Fibroblast of lung (primary cell): Measurements from ENCODE around the gene KCNH4. TPM values are rescaled to one million over a fixed set of nuclear protein-coding genes. Genes with fewer than 3 reads are reported as not detected.

ENCODE experiments used
- DNase-seq, 2 donors: peaks; one replicate each; pipeline versions ENCODE4 v3.0.0 to v3.0.0-alpha.2; 2010; ENCODE audit warnings: low read depth in 2 of 2
- H2AFZ ChIP-seq: 2 replicates; pipeline ENCODE4 v1.5.1; 2012; ENCODE audit warnings: low read length, control low read depth, inconsistent platforms
- H3K27ac ChIP-seq: 2 replicates; pipeline ENCODE4 v1.5.1; 2011; ENCODE audit warnings: low read length, control low read depth; ENCODE audit not compliant: insufficient read depth
- H3K27me3 ChIP-seq: 2 replicates; pipeline ENCODE4 v1.5.1; 2011; ENCODE audit warnings: mild to moderate bottlenecking, low read length; ENCODE audit not compliant: control insufficient read depth, insufficient read depth
- H3K36me3 ChIP-seq: 2 replicates; pipeline ENCODE4 v1.5.1; 2011; ENCODE audit warnings: low read length; ENCODE audit not compliant: control insufficient read depth, insufficient read depth
- H3K4me1 ChIP-seq: 2 replicates; pipeline ENCODE4 v1.5.1; 2011; ENCODE audit warnings: low read length; ENCODE audit not compliant: control insufficient read depth, insufficient read depth; ENCODE audit errors: extremely low read depth
- H3K4me2 ChIP-seq: 2 replicates; pipeline ENCODE4 v1.5.1; 2011; ENCODE audit warnings: low read length, control low read depth; ENCODE audit not compliant: insufficient read depth; ENCODE audit errors: extremely low read depth
- H3K4me3 ChIP-seq, 4 experiments: fragments of 200-600 bp in 1 of 4; sonication (generic) in 1 of 4; replicated peaks in 1 of 4; 2 replicates each; pipeline ENCODE4 v1.5.1; 2011 to 2016; ENCODE audit warnings: low read length in 4 of 4, low read depth in 3 of 4, mild to moderate bottlenecking in 3 of 4, control low read depth in 2 of 4, inconsistent platforms in 1 of 4, mixed read lengths in 1 of 4; ENCODE audit not compliant: insufficient read depth in 1 of 4; ENCODE audit errors: control extremely low read depth in 1 of 4
- H3K79me2 ChIP-seq: 2 replicates; pipeline ENCODE4 v1.5.1; 2012; ENCODE audit warnings: mild to moderate bottlenecking, low read length, inconsistent platforms; ENCODE audit not compliant: control insufficient read depth, insufficient read depth
- H3K9ac ChIP-seq: 2 replicates; pipeline ENCODE4 v1.5.1; 2011; ENCODE audit warnings: mild to moderate bottlenecking, low read length, control low read depth; ENCODE audit not compliant: insufficient read depth
- H3K9me3 ChIP-seq: 2 replicates; pipeline ENCODE4 v1.5.1; 2012; ENCODE audit warnings: low read depth, low read length; ENCODE audit not compliant: control insufficient read depth, insufficient read depth
- H4K20me1 ChIP-seq: 2 replicates; pipeline ENCODE4 v1.5.1; 2011; ENCODE audit warnings: low read length; ENCODE audit not compliant: control insufficient read depth, insufficient read depth; ENCODE audit errors: extremely low read depth
- CTCF ChIP-seq, 2 donors: IDR thresholded peaks in 1 of 2; conservative IDR thresholded peaks in 1 of 2; 1 replicate in 1 of 2; 2 replicates in 1 of 2; pipeline ENCODE4 v1.5.1; 2011 to 2012; ENCODE audit warnings: low read length in 2 of 2, control low read depth in 1 of 2, inconsistent platforms in 1 of 2, low read depth in 1 of 2, mild to moderate bottlenecking in 1 of 2
- EZH2 ChIP-seq: IDR thresholded peaks from 2 replicates; pipeline ENCODE4 v1.5.1; 2012; ENCODE audit warnings: low read length, control low read depth, mild to moderate bottlenecking; ENCODE audit errors: missing control alignments
- polyA plus RNA-seq, 2 donors: library from polyadenylated mRNA; depleted of rRNA in 1 of 2; stranded (reverse) in 1 of 2; unstranded in 1 of 2; fragments of >200 nt; gene quantifications; 2 replicates each; pipeline ENCODE4 v1.2.1, GENCODE V29; 2011 to 2012; ENCODE audit warnings: missing spikeins in 1 of 2
- total RNA-seq: library from RNA; depleted of rRNA; stranded (reverse); fragments of >200 nt; gene quantifications from 2 replicates; pipeline ENCODE4 v1.2.1, GENCODE V29; 2014

Gene KCNH4
- total and polyA plus RNA-seq, 2 donors (not counting 1 experiment from before 2014, with no cell fraction given), result 0.03 TPM; not detected in 1

GRCh38 chr17:42135151-42135550 lies 45.8 kb downstream of the KCNH4 start:
- H3K4me1 ChIP-seq, result peaks cover 30% of the 10 kb centered on the region
- H3K27me3 ChIP-seq, result no peaks in the 10 kb centered on the region
- H3K4me2 ChIP-seq, result peak overlapping the region; percentile 9
- no peak overlapping the region for H2AFZ ChIP-seq
- peaks cover 6% of the 10 kb centered on the region for H3K36me3 ChIP-seq
- no peaks in the 10 kb centered on the region for H4K20me1 ChIP-seq
- DNase-seq, result no peak
- no peak overlapping the region for H3K9ac ChIP-seq
- peaks cover 87% of the 10 kb centered on the region for H3K79me2 ChIP-seq
- no peak overlapping the region for H3K4me3 ChIP-seq
- no peak overlapping the region for H3K27ac ChIP-seq
- no peaks in the 10 kb centered on the region for H3K9me3 ChIP-seq
- TF ChIP-seq CTCF (conservative IDR thresholded peaks at IDR 0.05 in 1 of 2, IDR thresholded peaks at IDR 0.05 in 1 of 2; ENCODE audit: low read depth in 1 of 2, low read length in 2 of 2), result no peak
- TF ChIP-seq EZH2, result no peak

GRCh38 chr17:42133461-42134041 lies 47.4 kb downstream of the KCNH4 start:
- TF ChIP-seq EZH2, result no peak
- TF ChIP-seq CTCF (conservative IDR thresholded peaks at IDR 0.05 in 1 of 2, IDR thresholded peaks at IDR 0.05 in 1 of 2; ENCODE audit: low read depth in 1 of 2, low read length in 2 of 2), result no peak
- Histone ChIP-seq H3K36me3 (peaks cover 18% of the 10 kb centered on the region), H2AFZ (no peak overlapping the region), H3K9me3 (no peaks in the 10 kb centered on the region), H3K4me2 (no peak overlapping the region), H3K4me1 (peaks cover 30% of the 10 kb centered on the region), H3K27me3 (no peaks in the 10 kb centered on the region), H3K27ac (peak overlapping the region; percentile 18), H3K9ac (no peak overlapping the region), H4K20me1 (no peaks in the 10 kb centered on the region), H3K4me3 (no peak overlapping the region), H3K79me2 (peaks cover 76% of the 10 kb centered on the region)
- no peak for DNase-seq

- TF ChIP-seq EZH2 (no peak), CTCF (conservative IDR thresholded peaks at IDR 0.05 in 1 of 2, IDR thresholded peaks at IDR 0.05 in 1 of 2; ENCODE audit: low read depth in 1 of 2, low read length in 2 of 2) (no peak)
- Histone ChIP-seq H2AFZ (no peak overlapping the region), H3K27me3 (no peaks in the 10 kb centered on the region), H3K27ac (peak overlapping the region; percentile 55), H4K20me1 (no peaks in the 10 kb centered on the region), H3K36me3 (peaks cover 21% of the 10 kb centered on the region), H3K9me3 (no peaks in the 10 kb centered on the region), H3K9ac (no peak overlapping the region), H3K4me1 (peaks cover 30% of the 10 kb centered on the region), H3K4me3 (no peak overlapping the region), H3K79me2 (peaks cover 70% of the 10 kb centered on the region), H3K4me2 (peak overlapping the region; percentile 44)
- peak; percentile 71 to 90 for DNase-seq
Measured at GRCh38 chr17:42132941-42133340, 48.0 kb downstream of the KCNH4 start.
